GM19099 (cell line): ENCODE measurements around the gene SULT1A2.

Source experiments
- POLR2A ChIP-seq: IDR thresholded peaks from 3 replicates; pipeline ENCODE4 v1.6.1; 2011; ENCODE audit warnings: low read depth; ENCODE audit not compliant: insufficient read length; ENCODE audit errors: extremely low read depth

Gene SULT1A2

DNA sequence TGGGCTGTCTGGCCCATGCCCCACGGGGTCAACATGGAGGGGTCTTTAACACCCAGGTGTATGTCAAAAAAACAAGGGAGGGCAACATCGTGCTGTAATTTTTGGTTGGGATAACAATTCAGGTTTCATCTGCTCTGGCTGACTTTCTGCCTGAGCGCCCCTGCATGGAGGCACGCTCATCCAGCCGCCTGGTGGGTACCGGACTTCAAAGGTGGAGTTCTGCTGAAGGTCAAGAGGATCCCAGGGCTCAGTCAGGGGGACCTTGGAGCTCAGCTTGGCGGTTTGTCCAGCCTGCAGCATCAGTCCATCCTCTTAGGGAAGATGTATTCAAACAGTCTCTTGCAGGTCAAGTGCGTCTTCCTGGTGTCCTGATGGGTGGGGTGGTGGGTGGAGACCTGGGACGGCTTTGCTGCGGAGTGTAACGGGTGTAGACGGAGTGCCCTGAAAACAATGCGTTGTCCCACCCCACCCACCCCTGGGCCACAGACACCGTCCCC is 48.5 kb downstream of the SULT1A2 start:
- TF ChIP-seq POLR2A = no peak

- TF ChIP-seq POLR2A = no peak
Measured at GRCh38 chr16:28546626-28547025, 50.2 kb downstream of the SULT1A2 start.

DNA sequence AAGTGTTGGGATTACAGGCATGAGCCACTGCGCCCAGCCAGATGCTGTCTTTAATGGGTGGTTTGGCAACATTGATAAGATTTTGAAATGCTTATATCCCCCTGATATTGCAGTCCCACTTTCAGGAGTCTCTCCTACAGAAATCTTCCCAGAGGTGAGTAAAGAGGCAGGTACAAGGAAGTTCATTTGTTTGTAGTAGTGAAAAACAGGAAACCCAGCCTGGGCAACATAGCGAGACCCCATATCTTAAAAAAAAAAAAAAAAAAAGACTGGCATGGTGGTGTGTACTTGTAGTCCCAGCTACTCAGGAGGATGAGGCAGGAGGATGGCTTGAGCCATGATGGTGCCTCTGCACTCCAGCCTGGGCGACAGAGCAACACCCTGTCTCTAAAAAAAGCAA is 51.9 kb downstream of the SULT1A2 start:
- TF ChIP-seq POLR2A = no peak

GRCh38 chr16:28543072-28543471 is 53.8 kb downstream of the SULT1A2 start:
- TF ChIP-seq POLR2A = no peak

GRCh38 chr16:28542646-28543045 is 54.2 kb downstream of the SULT1A2 start:
- no peak for TF ChIP-seq POLR2A
